ENCODE results near the gene ASS1. TPM values are rescaled to one million over a fixed set of nuclear protein-coding genes. Genes with fewer than 3 reads are reported as not detected.

Gene ASS1
- total RNA-seq = 9.9 and 22.2 TPM in 2 replicates

GRCh38 chr9:130444565-130445221 lies at the start of gene ASS1:
ASS1 (plus strand) TSS chr9:130444961; CDS start chr9:130452229, 7,268 bp downstream.

Small RNA genes within 50 kb of the gene (small RNA-seq; reads per million reads assigned to genes)
- gene RN7SL665P = not detected

Other genes with a start within 250 kb of the ASS1 start
- gene HMCN2, start 179.2 kb upstream of the ASS1 start, total RNA-seq = under 0.01 TPM in 1 of 2 replicates, not detected in the other
- 37.9 and 46.2 TPM in 2 replicates for gene FUBP3, start 134.6 kb downstream of the ASS1 start, total RNA-seq
- not detected in 2 replicates for gene PRDM12, start 219.6 kb downstream of the ASS1 start, total RNA-seq
- 31.4 and 37.4 TPM in 2 replicates for gene EXOSC2, start 248.8 kb downstream of the ASS1 start, total RNA-seq